ENCODE measurements around the gene ADGRD2. TPM values are rescaled to one million over a fixed set of nuclear protein-coding genes. Genes with fewer than 3 reads are reported as not detected.

ADGRD2 gene
- total RNA-seq, 1 experiment from 2014 or later, result not detected

DNA sequence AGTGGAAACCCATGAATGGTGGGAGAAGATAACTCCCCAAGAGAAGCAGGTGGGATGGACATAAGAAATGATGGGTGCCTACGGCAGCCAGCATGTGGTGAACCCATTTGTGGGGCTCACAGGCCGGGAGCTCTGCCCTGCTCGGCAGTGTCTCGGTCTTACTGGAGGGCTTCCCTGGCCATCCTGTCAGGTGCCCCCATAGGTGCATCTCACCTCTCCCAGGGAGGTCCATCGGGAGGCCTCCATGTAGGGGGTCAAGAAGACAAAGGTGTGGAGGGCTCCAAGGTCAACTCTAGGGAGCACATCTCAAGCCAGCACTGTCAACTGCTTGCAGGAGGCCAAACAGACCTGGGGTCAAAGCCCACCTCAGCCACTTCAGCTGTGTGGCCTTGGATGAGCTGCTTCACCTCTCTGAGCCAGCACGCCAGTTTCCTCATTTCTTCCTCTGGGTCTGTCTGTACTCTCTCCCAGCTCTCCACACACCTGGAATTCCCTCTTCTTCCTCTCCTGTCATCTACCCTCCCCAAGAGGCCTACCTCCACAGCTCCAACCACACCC, 10.5 kb upstream of the ADGRD2 start:
- TF ChIP-seq, protein P1, sequence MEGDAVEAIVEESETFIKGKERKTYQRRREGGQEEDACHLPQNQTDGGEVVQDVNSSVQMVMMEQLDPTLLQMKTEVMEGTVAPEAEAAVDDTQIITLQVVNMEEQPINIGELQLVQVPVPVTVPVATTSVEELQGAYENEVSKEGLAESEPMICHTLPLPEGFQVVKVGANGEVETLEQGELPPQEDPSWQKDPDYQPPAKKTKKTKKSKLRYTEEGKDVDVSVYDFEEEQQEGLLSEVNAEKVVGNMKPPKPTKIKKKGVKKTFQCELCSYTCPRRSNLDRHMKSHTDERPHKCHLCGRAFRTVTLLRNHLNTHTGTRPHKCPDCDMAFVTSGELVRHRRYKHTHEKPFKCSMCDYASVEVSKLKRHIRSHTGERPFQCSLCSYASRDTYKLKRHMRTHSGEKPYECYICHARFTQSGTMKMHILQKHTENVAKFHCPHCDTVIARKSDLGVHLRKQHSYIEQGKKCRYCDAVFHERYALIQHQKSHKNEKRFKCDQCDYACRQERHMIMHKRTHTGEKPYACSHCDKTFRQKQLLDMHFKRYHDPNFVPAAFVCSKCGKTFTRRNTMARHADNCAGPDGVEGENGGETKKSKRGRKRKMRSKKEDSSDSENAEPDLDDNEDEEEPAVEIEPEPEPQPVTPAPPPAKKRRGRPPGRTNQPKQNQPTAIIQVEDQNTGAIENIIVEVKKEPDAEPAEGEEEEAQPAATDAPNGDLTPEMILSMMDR (IDR thresholded peaks at IDR 0.05; ENCODE audit: unreplicated experiment), result no peak
- BruUV-seq (replicated peaks), result no TSS peak
- no peak for DNase-seq
- H3K27me3 Mint-ChIP-seq (ENCODE audit: unreplicated experiment), result peaks cover 44% of the 10 kb centered on the region
- CTCF ChIA-PET, result no interaction called here
- no peaks in the 10 kb centered on the region for H3K4me1 Mint-ChIP-seq (ENCODE audit: low read depth, unreplicated experiment)
- H3K36me3 Mint-ChIP-seq (ENCODE audit: insufficient read depth, unreplicated experiment), result no peaks in the 10 kb centered on the region
- H3K9me3 Mint-ChIP-seq (ENCODE audit: low read depth, unreplicated experiment), result no peaks in the 10 kb centered on the region
- intact Hi-C loops (cut with micrococcal nuclease; ENCODE audit: unreplicated experiment), result no loop called here
- no peak overlapping the region for H3K4me3 Mint-ChIP-seq (ENCODE audit: low read depth, unreplicated experiment)
- H3K27ac Mint-ChIP-seq (ENCODE audit: unreplicated experiment), result no peak overlapping the region

DNA sequence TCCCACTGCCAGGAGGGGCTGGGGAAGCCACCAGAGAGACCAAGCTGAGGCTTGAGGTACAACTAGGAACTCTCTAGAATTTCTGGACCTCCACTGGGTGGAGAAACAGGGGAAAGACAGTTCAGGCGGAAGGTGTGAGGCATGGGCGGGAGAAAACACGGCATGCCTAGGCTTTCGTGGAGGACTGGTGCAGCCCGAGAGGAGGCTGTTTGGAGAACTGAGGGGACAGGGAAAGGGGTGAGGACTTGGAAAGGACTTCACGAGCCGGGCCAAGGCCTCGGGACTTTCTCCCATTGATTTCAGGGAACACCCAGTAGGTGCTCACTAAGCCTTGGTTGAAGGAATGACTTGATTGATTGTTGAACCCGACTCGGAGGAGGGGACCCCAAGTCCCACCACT, 9.5 kb upstream of the ADGRD2 start:
- H3K36me3 Mint-ChIP-seq (ENCODE audit: insufficient read depth, unreplicated experiment), result no peaks in the 10 kb centered on the region
- H3K4me1 Mint-ChIP-seq (ENCODE audit: low read depth, unreplicated experiment), result no peaks in the 10 kb centered on the region
- peaks cover 42% of the 10 kb centered on the region for H3K27me3 Mint-ChIP-seq (ENCODE audit: unreplicated experiment)
- intact Hi-C loops (cut with micrococcal nuclease; ENCODE audit: unreplicated experiment), result no loop called here
- H3K27ac Mint-ChIP-seq (ENCODE audit: unreplicated experiment), result no peak overlapping the region
- no peak for DNase-seq
- no TSS peak for BruUV-seq (replicated peaks)
- no peaks in the 10 kb centered on the region for H3K9me3 Mint-ChIP-seq (ENCODE audit: low read depth, unreplicated experiment)
- CTCF ChIA-PET, result interaction anchor here (0.7 kb wide), 1 partner anchor 11 kb away, joined by 3 read pairs; no protein-coding TSS in a partner anchor
- no peak overlapping the region for H3K4me3 Mint-ChIP-seq (ENCODE audit: low read depth, unreplicated experiment)
- TF ChIP-seq, protein P1 (IDR thresholded peaks at IDR 0.05; ENCODE audit: unreplicated experiment), result no peak

DNA sequence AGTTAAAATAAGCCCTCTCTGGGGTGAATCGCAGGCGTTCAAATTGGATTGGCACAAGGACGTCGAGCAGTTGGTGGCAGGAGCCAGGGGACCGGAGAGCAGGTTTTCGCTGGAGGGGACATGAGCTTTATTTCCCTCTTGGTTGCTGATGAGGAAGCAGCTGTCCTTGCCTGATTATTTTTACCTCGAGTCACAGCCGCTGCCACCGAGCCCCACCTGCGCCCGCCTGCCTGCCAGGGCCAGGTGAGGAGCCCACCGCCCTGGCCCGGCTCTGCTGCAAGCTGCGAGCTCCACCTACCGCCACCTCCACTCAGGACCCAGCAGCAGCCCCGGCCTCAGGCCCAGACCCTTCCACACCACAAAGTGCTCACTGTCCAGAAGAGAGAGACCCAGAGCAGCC, 9.0 kb upstream of the ADGRD2 start:
- peaks cover 42% of the 10 kb centered on the region for H3K27me3 Mint-ChIP-seq (ENCODE audit: unreplicated experiment)
- no peaks in the 10 kb centered on the region for H3K36me3 Mint-ChIP-seq (ENCODE audit: insufficient read depth, unreplicated experiment)
- H3K9me3 Mint-ChIP-seq (ENCODE audit: low read depth, unreplicated experiment), result no peaks in the 10 kb centered on the region
- TF ChIP-seq, protein P1 (IDR thresholded peaks at IDR 0.05; ENCODE audit: unreplicated experiment), result no peak
- intact Hi-C loops (cut with micrococcal nuclease; ENCODE audit: unreplicated experiment), result no loop called here
- DNase-seq, result no peak
- no peak overlapping the region for H3K27ac Mint-ChIP-seq (ENCODE audit: unreplicated experiment)
- no peaks in the 10 kb centered on the region for H3K4me1 Mint-ChIP-seq (ENCODE audit: low read depth, unreplicated experiment)
- CTCF ChIA-PET, result interaction anchor here (0.7 kb wide), 1 partner anchor 11 kb away, joined by 3 read pairs; no protein-coding TSS in a partner anchor
- H3K4me3 Mint-ChIP-seq (ENCODE audit: low read depth, unreplicated experiment), result no peak overlapping the region
- no TSS peak for BruUV-seq (replicated peaks)

DNA sequence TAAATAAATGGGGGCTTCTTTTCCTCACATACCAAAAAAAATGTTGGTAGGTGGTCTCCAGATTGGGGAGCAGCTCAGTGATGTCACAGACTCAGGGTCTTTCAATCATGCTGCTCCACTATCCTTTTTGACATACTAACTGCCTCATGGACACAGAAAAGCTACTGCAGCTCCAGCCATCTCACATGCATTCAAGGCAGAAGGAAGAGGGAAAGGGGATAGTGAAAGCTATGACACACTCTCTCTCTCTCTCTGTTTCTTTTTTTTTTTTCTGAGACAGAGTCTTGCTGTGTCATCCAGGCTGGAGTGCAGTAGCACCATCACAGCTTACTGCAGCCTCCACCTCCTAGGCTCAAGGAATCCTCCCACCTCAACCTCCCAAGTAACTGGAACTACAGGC, 7.9 kb upstream of the ADGRD2 start:
- no peak overlapping the region for H3K4me3 Mint-ChIP-seq (ENCODE audit: low read depth, unreplicated experiment)
- no TSS peak for BruUV-seq (replicated peaks)
- H3K27ac Mint-ChIP-seq (ENCODE audit: unreplicated experiment), result no peak overlapping the region
- DNase-seq, result no peak
- peaks cover 6% of the 10 kb centered on the region for H3K4me1 Mint-ChIP-seq (ENCODE audit: low read depth, unreplicated experiment)
- CTCF ChIA-PET, result interaction anchor here (0.6 kb wide), 1 partner anchor 23 kb away, joined by 3 read pairs; no protein-coding TSS in a partner anchor
- intact Hi-C loops (cut with micrococcal nuclease; ENCODE audit: unreplicated experiment), result no loop called here
- no peaks in the 10 kb centered on the region for H3K36me3 Mint-ChIP-seq (ENCODE audit: insufficient read depth, unreplicated experiment)
- H3K9me3 Mint-ChIP-seq (ENCODE audit: low read depth, unreplicated experiment), result no peaks in the 10 kb centered on the region
- peaks cover 42% of the 10 kb centered on the region for H3K27me3 Mint-ChIP-seq (ENCODE audit: unreplicated experiment)
- TF ChIP-seq, protein P1 (IDR thresholded peaks at IDR 0.05; ENCODE audit: unreplicated experiment), result no peak

All from Calu3 (cell line).